HepG2 (cell line): ENCODE data around the gene AGO4. TPM values are rescaled to one million over a fixed set of nuclear protein-coding genes. Genes with fewer than 3 reads are reported as not detected.

Source experiments
- FOXJ3 ChIP-seq: sonication (generic); formaldehyde crosslinking; IDR thresholded peaks from 2 replicates; pipeline ENCODE4 v1.4.0; 2020; ENCODE audit warnings: missing genetic modification reagents, mild to moderate bottlenecking, borderline replicate concordance
- HOMEZ ChIP-seq: IDR thresholded peaks from 2 replicates; pipeline ENCODE4 v1.6.1; 2016; ENCODE audit warnings: low read depth
- HOXA3 ChIP-seq: sonication (generic); formaldehyde crosslinking; IDR thresholded peaks from 2 replicates; pipeline ENCODE4 v1.5.0; 2020; ENCODE audit warnings: missing genetic modification reagents
- KLF11 ChIP-seq: IDR thresholded peaks from 2 replicates; pipeline ENCODE4 v1.6.1; 2016; ENCODE audit warnings: missing compliant biosample characterization
- KMT2A ChIP-seq: sonication (generic); formaldehyde crosslinking; IDR thresholded peaks from 2 replicates; pipeline ENCODE4 v1.4.0; 2020; ENCODE audit warnings: missing genetic modification reagents
- MEIS1 ChIP-seq: sonication (generic); formaldehyde crosslinking; IDR thresholded peaks from 2 replicates; pipeline ENCODE4 v1.9.0; 2021; ENCODE audit warnings: mild to moderate bottlenecking, missing genetic modification reagents, moderate library complexity, borderline replicate concordance
- MTF2 ChIP-seq: sonication (generic); formaldehyde crosslinking; IDR thresholded peaks from 2 replicates; pipeline ENCODE4 v1.5.0; 2020; ENCODE audit warnings: missing genetic modification reagents, borderline replicate concordance
- RNF219 ChIP-seq: sonication (generic); formaldehyde crosslinking; IDR thresholded peaks from 2 replicates; pipeline ENCODE4 v1.5.0; 2020; ENCODE audit warnings: mild to moderate bottlenecking, missing genetic modification reagents
- TMF1 ChIP-seq: sonication (generic); formaldehyde crosslinking; IDR thresholded peaks from 2 replicates; pipeline ENCODE4 v1.8.1; 2022; ENCODE audit warnings: low read depth, missing genetic modification reagents
- ZBTB2 ChIP-seq: sonication (generic); formaldehyde crosslinking; IDR thresholded peaks from 2 replicates; pipeline ENCODE4 v1.8.0; 2022; ENCODE audit warnings: low read depth, missing genetic modification reagents
- ZBTB21 ChIP-seq: sonication (generic); formaldehyde crosslinking; IDR thresholded peaks from 2 replicates; pipeline ENCODE4 v1.4.0; 2020; ENCODE audit warnings: missing genetic modification reagents
- ZC3H4 ChIP-seq: sonication (generic); formaldehyde crosslinking; IDR thresholded peaks from 2 replicates; pipeline ENCODE4 v1.4.0; 2020; ENCODE audit warnings: missing genetic modification reagents, borderline replicate concordance
- ZFP62 ChIP-seq: sonication (generic); formaldehyde crosslinking; IDR thresholded peaks from 2 replicates; pipeline ENCODE4 v1.4.0; 2020; ENCODE audit warnings: missing genetic modification reagents
- ZFX ChIP-seq: sonication (generic); formaldehyde crosslinking; IDR thresholded peaks from 2 replicates; pipeline ENCODE4 v1.4.0; 2020; ENCODE audit warnings: mild to moderate bottlenecking, low read depth, missing genetic modification reagents, moderate library complexity
- ZNF253 ChIP-seq: sonication (generic); formaldehyde crosslinking; IDR thresholded peaks from 2 replicates; pipeline ENCODE4 v1.8.0; 2022; ENCODE audit warnings: mild to moderate bottlenecking, missing genetic modification reagents, borderline replicate concordance
- ZNF256 ChIP-seq: sonication (generic); formaldehyde crosslinking; conservative IDR thresholded peaks from 2 replicates; pipeline ENCODE4 v1.4.0; 2020; ENCODE audit warnings: missing genetic modification reagents
- polyA plus RNA-seq, 8 experiments: library from polyadenylated mRNA; depleted of rRNA in 3 of 8; stranded (reverse) in 7 of 8; unstranded in 1 of 8; fragments of >200 nt; fragmentation: Illumina TruSeq in 4 of 8; extraction: Trizol in 4 of 8; gene quantifications; 2 replicates each; pipeline versions ENCODE4 v1.2.1 to v1.2.3, GENCODE V29; 2011 to 2016; ENCODE audit warnings: low read depth in 4 of 8, missing spikeins in 1 of 8, mixed read lengths in 1 of 8; ENCODE audit not compliant: insufficient read depth in 1 of 8
- total RNA-seq, 5 experiments: library from RNA; depleted of rRNA; stranded (reverse); fragments of >200 nt; fragmentation: Illumina TruSeq; extraction: Trizol; gene quantifications; 2 replicates each; pipeline ENCODE4 v1.2.3, GENCODE V29; 2016; ENCODE audit warnings: low read depth in 1 of 5
- TF ChIP-seq, protein P1 (sequence below): sonication (generic); formaldehyde crosslinking; IDR thresholded peaks from 2 replicates; pipeline ENCODE4 v1.5.0; 2020; ENCODE audit warnings: mild to moderate bottlenecking, missing genetic modification reagents, borderline replicate concordance
- TF ChIP-seq, protein P2 (sequence below): sonication (generic); formaldehyde crosslinking; IDR thresholded peaks from 2 replicates; pipeline ENCODE4 v1.4.0; 2020; ENCODE audit warnings: mild to moderate bottlenecking, missing genetic modification reagents

Gene AGO4
- total and polyA plus RNA-seq, 2 of the 13 experiments (the other 11 are each of a cell fraction or from before 2014, with no cell fraction given): 6.0 to 13.8 TPM

DNA sequence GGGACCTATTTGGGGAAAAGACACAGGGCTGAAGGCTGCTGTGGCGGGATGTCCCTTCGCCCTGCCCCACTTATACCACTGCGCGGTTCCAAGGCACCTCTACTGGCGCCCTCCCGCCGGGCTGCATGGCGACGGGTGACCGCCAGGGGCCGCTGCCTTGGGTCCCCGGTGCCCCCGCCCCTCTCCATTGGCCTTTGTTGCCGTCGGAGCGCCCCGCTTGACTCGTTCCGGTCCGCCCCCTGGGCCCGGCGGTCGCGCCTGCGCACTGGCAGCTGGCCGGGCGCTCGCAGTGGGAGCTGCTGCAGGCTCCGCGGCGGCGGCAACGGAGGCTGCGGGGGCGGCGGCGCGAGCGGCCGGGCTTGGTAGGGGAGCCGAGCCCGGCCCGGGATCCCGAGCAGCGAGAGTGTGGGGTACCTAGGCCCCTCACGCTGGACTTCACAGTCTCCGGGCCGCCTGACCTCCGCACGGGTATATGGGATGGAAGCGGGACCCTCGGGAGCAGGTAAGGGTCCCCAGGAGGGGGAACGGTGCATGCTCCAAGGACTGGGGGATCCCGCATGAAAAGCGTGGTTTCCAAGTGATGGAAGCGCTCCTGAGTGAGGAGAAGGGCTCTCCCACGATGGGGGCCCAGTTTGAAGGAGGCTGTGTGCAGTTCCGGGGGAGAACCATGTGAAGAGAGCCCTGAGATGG, 75.3 kb downstream of the AGO4 start, which contains the start of gene AGO1 (continued):
- TF ChIP-seq ZBTB2 (no peak), ZNF256 (CRISPR knock-in tag) (no peak), TMF1 (CRISPR knock-in tag) (no peak), ZBTB21 (CRISPR knock-in tag) (no peak), KLF11 (no peak), FOXJ3 (CRISPR knock-in tag) (no peak), HOMEZ (CRISPR knock-in tag) (0 out of 2 replicates have a peak, but pooled peaks have one; percentile 12), HOXA3 (peak; percentile 61; the same call in 1 of the 2 replicates), ZFX (CRISPR knock-in tag) (peak; percentile 67; the same call in 1 of the 2 replicates), RNF219 (no peak), ZNF253 (CRISPR knock-in tag) (no peak), MEIS1 (CRISPR knock-in tag) (no peak), ZFP62 (CRISPR knock-in tag) (no peak), ZC3H4 (CRISPR knock-in tag) (no peak), KMT2A (CRISPR knock-in tag) (no peak), MTF2 (no peak)
- TF ChIP-seq, protein P1, sequence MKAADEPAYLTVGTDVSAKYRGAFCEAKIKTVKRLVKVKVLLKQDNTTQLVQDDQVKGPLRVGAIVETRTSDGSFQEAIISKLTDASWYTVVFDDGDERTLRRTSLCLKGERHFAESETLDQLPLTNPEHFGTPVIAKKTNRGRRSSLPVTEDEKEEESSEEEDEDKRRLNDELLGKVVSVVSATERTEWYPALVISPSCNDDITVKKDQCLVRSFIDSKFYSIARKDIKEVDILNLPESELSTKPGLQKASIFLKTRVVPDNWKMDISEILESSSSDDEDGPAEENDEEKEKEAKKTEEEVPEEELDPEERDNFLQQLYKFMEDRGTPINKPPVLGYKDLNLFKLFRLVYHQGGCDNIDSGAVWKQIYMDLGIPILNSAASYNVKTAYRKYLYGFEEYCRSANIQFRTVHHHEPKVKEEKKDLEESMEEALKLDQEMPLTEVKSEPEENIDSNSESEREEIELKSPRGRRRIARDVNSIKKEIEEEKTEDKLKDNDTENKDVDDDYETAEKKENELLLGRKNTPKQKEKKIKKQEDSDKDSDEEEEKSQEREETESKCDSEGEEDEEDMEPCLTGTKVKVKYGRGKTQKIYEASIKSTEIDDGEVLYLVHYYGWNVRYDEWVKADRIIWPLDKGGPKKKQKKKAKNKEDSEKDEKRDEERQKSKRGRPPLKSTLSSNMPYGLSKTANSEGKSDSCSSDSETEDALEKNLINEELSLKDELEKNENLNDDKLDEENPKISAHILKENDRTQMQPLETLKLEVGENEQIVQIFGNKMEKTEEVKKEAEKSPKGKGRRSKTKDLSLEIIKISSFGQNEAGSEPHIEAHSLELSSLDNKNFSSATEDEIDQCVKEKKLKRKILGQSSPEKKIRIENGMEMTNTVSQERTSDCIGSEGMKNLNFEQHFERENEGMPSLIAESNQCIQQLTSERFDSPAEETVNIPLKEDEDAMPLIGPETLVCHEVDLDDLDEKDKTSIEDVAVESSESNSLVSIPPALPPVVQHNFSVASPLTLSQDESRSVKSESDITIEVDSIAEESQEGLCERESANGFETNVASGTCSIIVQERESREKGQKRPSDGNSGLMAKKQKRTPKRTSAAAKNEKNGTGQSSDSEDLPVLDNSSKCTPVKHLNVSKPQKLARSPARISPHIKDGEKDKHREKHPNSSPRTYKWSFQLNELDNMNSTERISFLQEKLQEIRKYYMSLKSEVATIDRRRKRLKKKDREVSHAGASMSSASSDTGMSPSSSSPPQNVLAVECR (CRISPR knock-in tag): peak; percentile 86
- TF ChIP-seq, protein P2, sequence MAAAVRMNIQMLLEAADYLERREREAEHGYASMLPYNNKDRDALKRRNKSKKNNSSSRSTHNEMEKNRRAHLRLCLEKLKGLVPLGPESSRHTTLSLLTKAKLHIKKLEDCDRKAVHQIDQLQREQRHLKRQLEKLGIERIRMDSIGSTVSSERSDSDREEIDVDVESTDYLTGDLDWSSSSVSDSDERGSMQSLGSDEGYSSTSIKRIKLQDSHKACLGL: no peak
